A673 (cell line): ENCODE measurements around the gene NFIC.

Source experiments
- CTCF ChIP-seq: fragments of 300-800, 200-600 bp; sonication (generic); conservative IDR thresholded peaks from 2 replicates; pipeline ENCODE4 v1.5.1; 2017; ENCODE audit warnings: low read depth, mild to moderate bottlenecking, antibody characterized with exemption, low read length, moderate library complexity, mixed read lengths
- EZH2 ChIP-seq: fragments of 200-600 bp; sonication (generic); IDR thresholded peaks from 2 replicates; pipeline ENCODE4 v1.6.1; 2017; ENCODE audit warnings: borderline replicate concordance, low read depth, mild to moderate bottlenecking, mixed read lengths, antibody characterized with exemption, low read length; ENCODE audit not compliant: poor library complexity, severe bottlenecking

DNA sequence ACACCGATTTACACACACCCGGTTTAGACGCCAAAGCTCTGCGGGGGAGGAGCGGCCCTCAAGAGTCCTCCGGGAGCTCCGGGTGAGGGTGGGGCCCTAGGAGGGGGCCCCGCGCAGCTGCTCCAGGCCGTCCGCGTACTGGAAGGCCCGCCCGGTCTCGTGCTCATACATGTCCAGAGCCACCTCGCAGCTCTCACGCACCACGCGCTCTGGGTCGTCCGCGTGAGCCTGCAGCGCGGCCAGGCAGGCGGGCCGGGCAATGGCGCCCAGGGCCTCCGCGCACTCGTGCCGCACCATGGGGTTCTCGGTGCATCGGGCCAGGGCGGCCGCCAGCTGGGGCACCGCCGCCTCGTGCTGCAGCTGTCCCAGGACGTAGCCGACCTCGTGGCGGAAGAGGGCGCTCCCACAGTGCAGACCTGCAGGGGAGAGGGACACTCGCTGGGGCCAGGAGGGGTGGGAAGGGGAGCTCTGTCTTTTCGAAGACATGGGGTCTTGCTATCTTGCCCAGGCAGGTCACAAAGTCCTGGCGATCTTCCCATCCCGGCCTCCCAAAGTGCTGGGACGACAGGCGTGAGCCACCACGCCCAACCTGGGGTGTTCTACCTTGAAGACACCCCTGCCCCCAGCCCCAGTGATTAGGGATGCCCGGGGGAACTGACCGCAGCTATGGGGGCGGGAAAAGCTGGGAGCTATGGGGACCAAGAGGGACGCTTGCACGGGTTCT is 125.2 kb downstream of the NFIC start:
- TF ChIP-seq CTCF (no peak), EZH2 (no peak)
